ENCODE data around the gene INPP5J.

INPP5J gene

DNA sequence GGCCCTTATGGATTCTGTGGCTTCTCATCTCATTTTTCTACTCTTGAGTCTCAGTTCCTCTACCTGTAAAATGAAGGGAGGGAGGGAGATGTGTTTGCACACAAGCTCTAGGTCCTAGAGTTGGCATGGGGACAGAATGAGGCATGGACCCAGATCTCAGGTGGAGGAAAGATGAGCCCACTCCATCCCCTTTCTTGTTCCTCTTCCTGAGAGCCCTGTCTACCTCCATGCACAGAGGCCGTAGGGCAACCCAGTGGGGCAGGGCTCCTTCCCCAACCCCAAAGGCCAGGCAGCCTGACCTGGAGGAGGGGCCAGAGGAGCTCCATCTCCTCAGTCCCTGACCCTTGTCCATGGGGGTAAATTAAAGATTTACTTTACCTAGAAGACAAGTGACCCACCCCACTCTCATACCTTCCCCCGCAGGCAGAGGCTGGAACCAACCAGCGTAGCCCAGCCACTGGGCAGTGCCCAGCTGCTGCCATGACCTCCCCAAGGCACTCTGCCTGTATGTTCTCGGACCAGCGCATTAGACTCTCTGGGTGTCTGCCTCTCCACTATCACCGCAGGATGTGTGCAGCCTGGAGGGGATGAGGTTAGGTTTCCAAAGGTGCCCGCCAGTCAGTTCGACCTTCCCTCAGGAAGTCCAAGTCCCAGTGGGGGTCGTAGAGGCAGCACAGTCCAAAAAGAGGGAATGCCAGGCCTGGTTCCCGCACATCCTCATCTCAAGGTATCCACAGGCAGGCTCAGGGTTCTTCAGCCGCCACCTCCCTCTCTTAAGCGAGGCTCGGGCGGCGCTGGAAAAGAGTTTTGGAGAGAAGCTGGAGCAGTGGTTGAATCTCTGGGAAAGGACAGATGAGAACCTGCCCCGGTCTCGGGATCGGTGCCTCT is 38.6 kb upstream of the INPP5J start:
- TF ChIP-seq, protein P1, sequence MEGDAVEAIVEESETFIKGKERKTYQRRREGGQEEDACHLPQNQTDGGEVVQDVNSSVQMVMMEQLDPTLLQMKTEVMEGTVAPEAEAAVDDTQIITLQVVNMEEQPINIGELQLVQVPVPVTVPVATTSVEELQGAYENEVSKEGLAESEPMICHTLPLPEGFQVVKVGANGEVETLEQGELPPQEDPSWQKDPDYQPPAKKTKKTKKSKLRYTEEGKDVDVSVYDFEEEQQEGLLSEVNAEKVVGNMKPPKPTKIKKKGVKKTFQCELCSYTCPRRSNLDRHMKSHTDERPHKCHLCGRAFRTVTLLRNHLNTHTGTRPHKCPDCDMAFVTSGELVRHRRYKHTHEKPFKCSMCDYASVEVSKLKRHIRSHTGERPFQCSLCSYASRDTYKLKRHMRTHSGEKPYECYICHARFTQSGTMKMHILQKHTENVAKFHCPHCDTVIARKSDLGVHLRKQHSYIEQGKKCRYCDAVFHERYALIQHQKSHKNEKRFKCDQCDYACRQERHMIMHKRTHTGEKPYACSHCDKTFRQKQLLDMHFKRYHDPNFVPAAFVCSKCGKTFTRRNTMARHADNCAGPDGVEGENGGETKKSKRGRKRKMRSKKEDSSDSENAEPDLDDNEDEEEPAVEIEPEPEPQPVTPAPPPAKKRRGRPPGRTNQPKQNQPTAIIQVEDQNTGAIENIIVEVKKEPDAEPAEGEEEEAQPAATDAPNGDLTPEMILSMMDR (IDR thresholded peaks at IDR 0.05; ENCODE audit: insufficient read depth, low read depth, low read length, missing control alignments): no peak
- DNase-seq (ENCODE audit: low read depth): peak; percentile 31
- peak overlapping the region; percentile 91 for H3K4me3 ChIP-seq (ENCODE audit: low read depth, low read length)

DNA sequence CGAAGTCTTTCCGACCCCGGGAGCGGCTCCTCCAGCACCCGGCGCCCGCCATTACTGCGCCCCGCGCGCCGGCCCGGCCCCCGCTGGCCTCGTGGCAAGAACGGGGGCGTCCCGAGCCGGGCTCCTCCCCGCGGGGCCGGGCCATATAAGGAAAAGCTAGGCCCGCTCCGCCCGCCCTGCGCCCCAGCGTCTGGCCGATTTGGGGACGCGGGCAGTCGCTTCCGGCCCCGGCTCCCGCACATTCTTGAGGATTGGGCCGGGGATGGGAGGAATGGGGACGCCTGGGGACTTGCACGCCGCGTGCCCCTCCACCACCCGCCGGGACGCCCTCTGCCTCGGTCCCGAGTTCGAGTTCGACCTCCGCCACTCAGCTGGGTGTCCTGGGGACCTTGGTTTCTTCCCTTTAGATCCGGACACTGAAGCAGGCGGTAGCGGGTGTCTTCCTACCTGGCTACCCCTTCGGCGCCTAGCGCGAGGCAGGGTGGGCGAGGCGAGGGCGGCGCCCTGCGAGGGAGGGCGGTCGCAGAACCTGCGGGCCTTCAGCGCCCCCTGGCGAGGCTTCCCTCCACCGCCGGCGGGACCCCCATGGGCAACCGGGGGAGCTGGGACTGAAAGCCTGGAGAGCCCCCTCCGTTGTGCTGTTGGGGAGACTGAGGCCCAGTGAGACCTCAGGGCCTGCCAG is 37.8 kb upstream of the INPP5J start:
- TF ChIP-seq, protein P1 (IDR thresholded peaks at IDR 0.05; ENCODE audit: insufficient read depth, low read depth, low read length, missing control alignments): peak; percentile 89
- H3K4me3 ChIP-seq (ENCODE audit: low read depth, low read length): peak overlapping the region; percentile 91
- DNase-seq (ENCODE audit: low read depth): peak; percentile 95

DNA sequence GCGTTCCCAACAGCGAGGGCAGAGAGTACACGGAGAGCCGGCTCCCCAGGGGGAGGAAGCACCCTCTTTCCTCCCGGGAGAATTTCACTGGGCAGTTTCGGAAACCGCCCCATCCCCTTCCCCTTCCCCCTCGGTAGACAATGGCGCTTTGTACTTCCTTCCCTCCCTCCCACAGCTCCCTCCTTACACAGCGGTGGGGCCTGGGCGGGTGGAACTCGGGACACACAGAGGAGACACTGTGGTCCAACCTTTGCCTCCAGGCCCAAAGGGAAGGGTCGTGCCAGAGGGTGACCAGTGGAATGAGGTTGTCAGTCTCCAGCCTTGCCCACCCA is 37.3 kb upstream of the INPP5J start:
- TF ChIP-seq, protein P1 (IDR thresholded peaks at IDR 0.05; ENCODE audit: insufficient read depth, low read depth, low read length, missing control alignments): no peak
- peak overlapping the region; percentile 91 for H3K4me3 ChIP-seq (ENCODE audit: low read depth, low read length)
- no peak for DNase-seq (ENCODE audit: low read depth)

DNA sequence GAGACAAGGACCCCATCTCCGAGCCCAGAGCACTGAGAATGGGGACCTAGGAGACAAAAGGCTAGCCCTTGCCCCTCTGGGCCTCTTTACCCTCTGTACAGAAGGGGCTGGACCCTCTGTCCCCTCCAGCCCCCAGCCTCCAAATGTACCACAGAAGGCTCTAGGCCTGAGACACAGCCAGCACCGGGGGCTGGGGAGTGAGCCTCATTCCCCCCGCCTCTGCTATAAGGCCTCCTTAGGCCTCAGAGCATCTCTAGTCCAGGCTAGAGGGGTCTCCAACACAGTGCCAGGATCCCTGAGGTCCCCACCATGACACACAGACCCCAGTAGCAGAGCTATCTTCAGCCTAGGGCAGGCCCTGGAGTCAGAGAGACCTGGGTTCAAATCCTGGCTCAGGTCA is 36.8 kb upstream of the INPP5J start:
- TF ChIP-seq, protein P1 (IDR thresholded peaks at IDR 0.05; ENCODE audit: insufficient read depth, low read depth, low read length, missing control alignments): no peak
- H3K4me3 ChIP-seq (ENCODE audit: low read depth, low read length): no peak overlapping the region
- DNase-seq (ENCODE audit: low read depth): no peak

DNA sequence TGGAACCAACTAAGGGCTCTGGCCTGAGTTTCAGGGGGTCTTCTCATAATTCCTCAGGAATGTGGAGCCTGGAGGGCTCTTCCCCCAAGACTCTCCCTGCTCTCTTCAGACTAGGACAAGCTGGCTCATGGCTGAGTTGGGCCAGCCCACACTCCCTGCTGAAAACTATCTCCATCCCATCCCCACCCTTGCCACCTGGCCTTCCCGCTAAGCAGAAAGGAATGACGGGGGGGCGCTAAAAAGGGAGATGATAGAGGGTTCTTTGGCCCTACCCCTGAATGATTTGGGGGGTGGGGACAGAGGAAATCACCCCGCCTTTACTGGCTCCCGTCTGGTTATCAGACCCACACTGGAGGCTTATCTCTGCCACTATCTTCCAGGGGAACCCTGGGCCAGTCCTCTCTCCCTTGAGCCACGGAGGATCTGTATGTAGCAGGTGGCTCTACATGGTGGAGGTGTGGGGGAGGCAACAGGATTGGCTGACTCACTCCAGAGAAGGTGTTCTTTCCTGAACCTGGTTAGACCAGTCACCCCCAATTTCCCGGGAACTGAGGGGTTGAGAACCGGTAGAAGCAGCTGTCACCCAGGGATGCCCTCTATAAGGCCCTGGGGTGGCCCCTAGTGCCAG is 35.9 kb upstream of the INPP5J start:
- no peak overlapping the region for H3K4me3 ChIP-seq (ENCODE audit: low read depth, low read length)
- TF ChIP-seq, protein P1 (IDR thresholded peaks at IDR 0.05; ENCODE audit: insufficient read depth, low read depth, low read length, missing control alignments): no peak
- no peak for DNase-seq (ENCODE audit: low read depth)

DNA sequence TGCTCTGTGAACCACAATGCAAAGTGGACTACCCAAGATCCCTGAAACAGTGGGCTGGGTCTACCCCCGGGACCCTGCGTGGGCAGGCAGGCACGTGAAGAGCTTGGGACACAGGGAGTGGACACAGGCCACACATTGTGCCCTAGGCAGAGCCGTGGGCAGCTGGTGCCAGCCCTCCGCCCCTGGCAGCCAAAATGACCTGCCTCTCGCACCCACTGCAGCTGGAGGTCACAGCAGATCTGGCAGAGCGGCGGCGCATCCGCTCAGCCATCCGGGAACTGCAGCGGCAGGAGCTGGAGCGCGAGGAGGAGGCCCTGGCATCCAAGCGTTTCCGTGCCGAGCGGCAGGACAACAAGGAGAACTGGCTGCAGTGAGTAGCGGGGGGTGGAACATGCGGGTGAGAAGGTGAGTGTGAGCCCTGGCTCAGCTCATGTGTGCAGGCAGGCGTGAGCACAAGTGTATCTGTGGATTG is 35.0 kb upstream of the INPP5J start:
- H3K4me3 ChIP-seq (ENCODE audit: low read depth, low read length): no peak overlapping the region
- DNase-seq (ENCODE audit: low read depth): no peak
- TF ChIP-seq, protein P1 (IDR thresholded peaks at IDR 0.05; ENCODE audit: insufficient read depth, low read depth, low read length, missing control alignments): no peak
